HEK293 (cell line): Measurements from ENCODE around the gene ASMTL.
"Not testable (repeated sequence)": the region's sequence is repeated elsewhere in the genome, so short reads cannot be mapped to it uniquely, and the experiment has no call there.

Source experiments
- CTCF ChIA-PET: fragments of 350-600 bp; formaldehyde crosslinking; extraction: SDS; loops from one replicate; lab custom pipeline; 2021; ENCODE audit warnings: antibody characterized with exemption; lab: Yijun Ruan, JAX
- POLR2A ChIA-PET: fragments of 300-600 bp; formaldehyde crosslinking; extraction: SDS; loops from one replicate; lab custom pipeline; 2020; ENCODE audit warnings: antibody characterized with exemption, inconsistent platforms; lab: Yijun Ruan, JAX
- H3K27ac ChIP-seq: fragments of 200-500 bp; sonication (Bioruptor generic); 2 replicates; pipeline ENCODE4 v1.5.1; 2014; ENCODE audit warnings: low read depth, low read length, control low read depth, inconsistent platforms; ENCODE audit errors: extremely low read depth
- H3K36me3 ChIP-seq, 2 experiments: fragments of 200-500 bp in 1 of 2; sonication (Bioruptor generic) in 1 of 2; 1 replicate in 1 of 2; 2 replicates in 1 of 2; pipeline ENCODE4 v1.5.1; 2014 to 2017; ENCODE audit warnings: inconsistent platforms in 2 of 2, low read length in 2 of 2; ENCODE audit not compliant: control insufficient read depth in 2 of 2, insufficient read depth in 1 of 2
- H3K4me1 ChIP-seq: fragments of 200-500 bp; sonication (Bioruptor generic); 2 replicates; pipeline ENCODE4 v1.5.1; 2014; ENCODE audit warnings: mild to moderate bottlenecking, low read length, inconsistent platforms; ENCODE audit not compliant: control insufficient read depth, insufficient read depth
- H3K4me3 ChIP-seq: 2 replicates; pipeline ENCODE4 v1.5.1; 2011; ENCODE audit warnings: low read depth, mild to moderate bottlenecking, control low read depth, low read length, moderate library complexity
- H3K9me3 ChIP-seq: fragments of 200-500 bp; sonication (Bioruptor generic); 2 replicates; pipeline ENCODE4 v1.5.1; 2014; ENCODE audit warnings: low read depth, low read length, inconsistent platforms; ENCODE audit not compliant: control insufficient read depth, insufficient read depth
- GLI4 ChIP-seq: fragments of 450-650 bp; formaldehyde crosslinking; IDR thresholded peaks from 2 replicates; pipeline ENCODE4 v1.5.1; 2016; ENCODE audit warnings: missing biosample characterization, missing genetic modification characterization
- YY1 ChIP-seq: fragments of 450-650 bp; formaldehyde crosslinking; IDR thresholded peaks from 2 replicates; pipeline ENCODE4 v1.5.1; 2018; ENCODE audit warnings: missing biosample characterization, missing genetic modification characterization
- YY2 ChIP-seq: fragments of 450-650 bp; formaldehyde crosslinking; IDR thresholded peaks from 2 replicates; pipeline ENCODE4 v1.5.1; 2016; ENCODE audit warnings: missing biosample characterization, missing genetic modification characterization
- ZNF157 ChIP-seq: fragments of 450-650 bp; formaldehyde crosslinking; IDR thresholded peaks from 2 replicates; pipeline ENCODE4 v1.5.1; 2016; ENCODE audit warnings: missing biosample characterization, missing genetic modification characterization
- ZNF324 ChIP-seq: fragments of 450-650 bp; formaldehyde crosslinking; IDR thresholded peaks from 2 replicates; pipeline ENCODE4 v1.5.1; 2016; ENCODE audit warnings: missing biosample characterization, missing genetic modification characterization
- ZNF707 ChIP-seq: fragments of 450-650 bp; formaldehyde crosslinking; IDR thresholded peaks from 2 replicates; pipeline ENCODE4 v1.5.1; 2016; ENCODE audit warnings: missing biosample characterization, missing genetic modification characterization
- ZNF76 ChIP-seq: fragments of 450-650 bp; formaldehyde crosslinking; IDR thresholded peaks from 2 replicates; pipeline ENCODE4; 2016; ENCODE audit warnings: low read depth, missing biosample characterization, missing genetic modification characterization, borderline replicate concordance
- TF ChIP-seq, protein P1 (sequence below): fragments of 450-650 bp; formaldehyde crosslinking; IDR thresholded peaks from 2 replicates; pipeline ENCODE4 v1.5.1; 2016; ENCODE audit warnings: missing biosample characterization, missing genetic modification characterization
- TF ChIP-seq, protein P2 (sequence below): fragments of 450-650 bp; formaldehyde crosslinking; IDR thresholded peaks from 2 replicates; pipeline ENCODE4 v1.5.1; 2017; ENCODE audit warnings: missing biosample characterization, missing genetic modification characterization
- TF ChIP-seq, protein P3 (sequence below): fragments of 450-650 bp; formaldehyde crosslinking; IDR thresholded peaks from 2 replicates; pipeline ENCODE4 v1.5.1; 2016; ENCODE audit warnings: missing biosample characterization, missing genetic modification characterization

The ASMTL gene

DNA sequence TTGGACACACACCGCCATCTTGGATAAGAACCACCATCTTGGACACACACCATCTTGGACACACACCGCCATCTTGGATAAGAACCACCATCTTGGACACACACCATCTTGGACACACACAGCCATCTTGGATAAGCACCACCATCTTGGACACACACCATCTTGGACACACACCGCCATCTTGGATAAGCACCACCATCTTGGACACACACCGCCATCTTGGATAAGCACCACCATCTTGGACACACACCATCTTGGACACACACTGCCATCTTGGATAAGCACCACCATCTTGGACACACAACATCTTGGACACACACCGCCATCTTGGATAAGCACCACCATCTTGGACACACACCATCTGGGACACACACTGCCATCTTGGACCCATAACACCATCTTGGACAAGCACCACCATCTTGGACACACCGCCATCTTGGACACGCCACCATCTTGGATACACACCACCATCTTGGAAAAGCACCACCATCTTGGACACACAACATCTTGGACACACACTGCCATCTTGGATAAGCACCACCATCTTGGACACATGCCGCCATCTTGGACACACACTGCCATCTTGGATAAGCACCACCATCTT, 4.6 kb downstream of the ASMTL start:
- not testable (repeated sequence) for H3K27ac ChIP-seq, H3K4me1 ChIP-seq, H3K9me3 ChIP-seq, H3K4me3 ChIP-seq
- peaks cover 0 to 18% of the 10 kb centered on the region in 2 experiments; a peak in 1 of 3 replicates for H3K36me3 ChIP-seq
- TF ChIP-seq YY2 (tag by site-specific recombination) (peak; percentile 98), ZNF707 (tag by site-specific recombination) (peak; percentile 11; the same call in 1 of the 2 replicates), ZNF324 (0 out of 2 replicates have a peak, but pooled peaks have one; percentile 39), YY1 (peak; percentile 99; the same call in 1 of the 2 replicates), ZNF157 (0 out of 2 replicates have a peak, but pooled peaks have one; percentile 28)
- TF ChIP-seq, protein P1, sequence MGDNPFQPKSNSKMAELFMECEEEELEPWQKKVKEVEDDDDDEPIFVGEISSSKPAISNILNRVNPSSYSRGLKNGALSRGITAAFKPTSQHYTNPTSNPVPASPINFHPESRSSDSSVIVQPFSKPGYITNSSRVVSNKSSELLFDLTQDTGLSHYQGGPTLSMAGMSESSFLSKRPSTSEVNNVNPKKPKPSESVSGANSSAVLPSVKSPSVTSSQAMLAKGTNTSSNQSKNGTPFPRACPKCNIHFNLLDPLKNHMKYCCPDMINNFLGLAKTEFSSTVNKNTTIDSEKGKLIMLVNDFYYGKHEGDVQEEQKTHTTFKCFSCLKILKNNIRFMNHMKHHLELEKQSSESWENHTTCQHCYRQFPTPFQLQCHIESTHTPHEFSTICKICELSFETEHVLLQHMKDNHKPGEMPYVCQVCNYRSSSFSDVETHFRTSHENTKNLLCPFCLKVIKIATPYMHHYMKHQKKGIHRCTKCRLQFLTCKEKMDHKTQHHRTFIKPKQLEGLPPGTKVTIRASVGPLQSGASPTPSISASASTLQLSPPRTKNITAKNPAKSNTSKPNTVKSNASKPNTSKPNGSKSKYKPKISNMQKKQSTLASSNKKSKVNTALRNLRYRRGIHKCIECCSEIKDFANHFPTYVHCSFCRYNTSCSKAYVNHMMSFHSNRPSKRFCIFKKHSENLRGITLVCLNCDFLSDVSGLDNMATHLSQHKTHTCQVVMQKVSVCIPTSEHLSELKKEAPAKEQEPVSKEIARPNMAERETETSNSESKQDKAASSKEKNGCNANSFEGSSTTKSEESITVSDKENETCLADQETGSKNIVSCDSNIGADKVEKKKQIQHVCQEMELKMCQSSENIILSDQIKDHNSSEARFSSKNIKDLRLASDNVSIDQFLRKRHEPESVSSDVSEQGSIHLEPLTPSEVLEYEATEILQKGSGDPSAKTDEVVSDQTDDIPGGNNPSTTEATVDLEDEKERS (tag by site-specific recombination), result peak; percentile 96
- TF ChIP-seq, protein P2, sequence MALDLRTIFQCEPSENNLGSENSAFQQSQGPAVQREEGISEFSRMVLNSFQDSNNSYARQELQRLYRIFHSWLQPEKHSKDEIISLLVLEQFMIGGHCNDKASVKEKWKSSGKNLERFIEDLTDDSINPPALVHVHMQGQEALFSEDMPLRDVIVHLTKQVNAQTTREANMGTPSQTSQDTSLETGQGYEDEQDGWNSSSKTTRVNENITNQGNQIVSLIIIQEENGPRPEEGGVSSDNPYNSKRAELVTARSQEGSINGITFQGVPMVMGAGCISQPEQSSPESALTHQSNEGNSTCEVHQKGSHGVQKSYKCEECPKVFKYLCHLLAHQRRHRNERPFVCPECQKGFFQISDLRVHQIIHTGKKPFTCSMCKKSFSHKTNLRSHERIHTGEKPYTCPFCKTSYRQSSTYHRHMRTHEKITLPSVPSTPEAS, result peak; percentile 85
- TF ChIP-seq, all 188 proteins: peak for 7; not testable (repeated sequence) for 181
- POLR2A ChIA-PET, CTCF ChIA-PET: not testable (repeated sequence)

DNA sequence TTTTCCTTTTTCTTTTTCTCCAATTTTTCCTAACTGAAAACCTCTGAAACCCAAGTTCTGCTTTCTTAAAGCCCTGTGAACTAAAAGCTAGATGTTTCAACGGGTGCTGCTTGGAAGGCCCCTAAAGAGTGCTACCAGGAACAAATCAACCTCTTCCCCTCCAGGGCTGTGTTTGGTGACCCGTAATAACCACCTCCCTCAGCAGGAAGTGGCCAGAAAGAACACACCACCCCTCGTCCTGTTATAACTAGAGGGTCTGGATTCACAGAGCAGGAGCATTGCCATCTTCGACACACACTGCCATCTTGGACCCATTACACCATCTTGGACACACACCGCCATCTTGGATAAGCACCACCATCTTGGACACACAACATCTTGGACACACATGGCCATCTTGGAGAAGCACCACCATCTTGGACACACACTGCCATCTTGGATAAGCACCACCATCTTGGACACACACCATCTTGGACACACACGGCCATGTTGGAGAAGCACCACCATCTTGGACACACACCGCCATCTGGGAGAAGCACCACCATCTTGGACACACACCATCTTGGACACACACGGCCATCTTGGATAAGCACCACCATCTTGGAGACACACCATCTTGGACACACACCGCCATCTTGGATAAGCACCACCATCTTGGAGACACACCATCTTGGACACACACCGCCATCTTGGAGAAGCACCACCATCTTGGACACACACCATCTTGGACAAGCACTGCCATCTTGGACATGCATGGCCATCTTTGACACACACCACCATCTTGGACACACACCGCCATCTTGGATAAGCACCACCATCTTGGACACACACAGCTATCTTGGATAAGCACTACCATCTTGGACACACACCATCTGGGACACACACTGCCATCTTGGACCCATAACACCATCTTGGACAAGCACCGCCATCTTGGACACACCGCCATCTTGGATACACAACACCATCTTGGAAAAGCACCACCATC, 5.4 kb downstream of the ASMTL start:
- POLR2A ChIA-PET, CTCF ChIA-PET, H3K4me3 ChIP-seq, H3K4me1 ChIP-seq, H3K27ac ChIP-seq, H3K9me3 ChIP-seq: not testable (repeated sequence)
- peaks cover 0 to 18% of the 10 kb centered on the region in 2 experiments; a peak in 1 of 3 replicates for H3K36me3 ChIP-seq
- TF ChIP-seq, protein P3, sequence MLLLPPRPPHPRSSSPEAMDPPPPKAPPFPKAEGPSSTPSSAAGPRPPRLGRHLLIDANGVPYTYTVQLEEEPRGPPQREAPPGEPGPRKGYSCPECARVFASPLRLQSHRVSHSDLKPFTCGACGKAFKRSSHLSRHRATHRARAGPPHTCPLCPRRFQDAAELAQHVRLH (tag by site-specific recombination), result 0 out of 2 replicates have a peak, but pooled peaks have one; percentile 8
- TF ChIP-seq YY1, result peak; percentile 98
- TF ChIP-seq GLI4 (tag by site-specific recombination), result peak; percentile 19; the same call in 1 of the 2 replicates
- TF ChIP-seq, protein P1 (tag by site-specific recombination), result peak; percentile 96
- TF ChIP-seq, protein P2, result peak; percentile 73; the same call in 1 of the 2 replicates
- TF ChIP-seq YY2 (tag by site-specific recombination), result peak; percentile 98
- TF ChIP-seq ZNF76, result 0 out of 2 replicates have a peak, but pooled peaks have one; percentile 21
- TF ChIP-seq, all 188 proteins: peak for 7; not testable (repeated sequence) for 181
